Muscle of leg (tissue), 11 donors: ENCODE results near the gene SLC50A1. TPM values are rescaled to one million over a fixed set of nuclear protein-coding genes. Genes with fewer than 3 reads are reported as not detected.

ENCODE experiments used
- DNase-seq: peaks from one replicate; pipeline ENCODE4 v3.0.0; 2013
- H3K27ac ChIP-seq: one replicate; pipeline ENCODE4 v1.5.1; 2013; ENCODE audit warnings: mild to moderate bottlenecking, low read length, control low read depth
- H3K27me3 ChIP-seq: one replicate; pipeline ENCODE4 v1.6.1; 2013; ENCODE audit warnings: low read length; ENCODE audit not compliant: control insufficient read depth, insufficient read depth
- H3K36me3 ChIP-seq: one replicate; pipeline ENCODE4 v1.6.1; 2013; ENCODE audit warnings: low read length; ENCODE audit not compliant: control insufficient read depth, insufficient read depth
- H3K4me1 ChIP-seq: one replicate; pipeline ENCODE4 v1.6.1; 2013; ENCODE audit warnings: low read length; ENCODE audit not compliant: control insufficient read depth, insufficient read depth
- H3K4me3 ChIP-seq: one replicate; pipeline ENCODE4 v1.5.1; 2013; ENCODE audit warnings: low read length, control low read depth
- H3K9me3 ChIP-seq: replicated peaks from 2 replicates; pipeline ENCODE4 v1.6.1; 2013; ENCODE audit warnings: low read depth, low read length; ENCODE audit not compliant: control insufficient read depth
- WGBS: methylation state at CpG from one replicate; pipeline ENCODE4 v1.1.5; 2013; ENCODE audit warnings: missing lambda C conversion rate; ENCODE audit not compliant: insufficient coverage; 5-methylcytosine and 5-hydroxymethylcytosine counted together
- polyA plus RNA-seq, 8 donors: library from polyadenylated mRNA; unstranded; fragments of 120-200 nt; gene quantifications; one replicate each; pipeline versions ENCODE4 v1.2.1 to v1.2.3, GENCODE V29; 2013; ENCODE audit warnings: inconsistent platforms in 1 of 8, low replicate concordance in 1 of 8; ENCODE audit not compliant: insufficient read length in 8 of 8, insufficient read depth in 1 of 8
- total RNA-seq: library from RNA; stranded (reverse); fragments of 120-200 nt; gene quantifications from one replicate; pipeline ENCODE4 v1.2.4, GENCODE V29; 2013

Gene SLC50A1
- total and polyA plus RNA-seq, 9 donors: 18.6 to 26.2 (median 21.2) TPM

GRCh38 chr1:155184835-155185782 lies 49.5 kb downstream of the SLC50A1 start:
- peak; percentile 68 for DNase-seq
- Histone ChIP-seq H3K27ac (peak overlapping the region; percentile 93), H3K4me1 (peaks cover 28% of the 10 kb centered on the region), H3K9me3 (no peaks in the 10 kb centered on the region), H3K36me3 (no peaks in the 10 kb centered on the region), H3K27me3 (no peaks in the 10 kb centered on the region), H3K4me3 (no peak overlapping the region)
- WGBS: 61% methylated on average over 20 of the region's 21 CpGs

GRCh38 chr1:155185783-155186066 lies 50.1 kb downstream of the SLC50A1 start:
- H3K9me3 ChIP-seq: no peaks in the 10 kb centered on the region

DNA sequence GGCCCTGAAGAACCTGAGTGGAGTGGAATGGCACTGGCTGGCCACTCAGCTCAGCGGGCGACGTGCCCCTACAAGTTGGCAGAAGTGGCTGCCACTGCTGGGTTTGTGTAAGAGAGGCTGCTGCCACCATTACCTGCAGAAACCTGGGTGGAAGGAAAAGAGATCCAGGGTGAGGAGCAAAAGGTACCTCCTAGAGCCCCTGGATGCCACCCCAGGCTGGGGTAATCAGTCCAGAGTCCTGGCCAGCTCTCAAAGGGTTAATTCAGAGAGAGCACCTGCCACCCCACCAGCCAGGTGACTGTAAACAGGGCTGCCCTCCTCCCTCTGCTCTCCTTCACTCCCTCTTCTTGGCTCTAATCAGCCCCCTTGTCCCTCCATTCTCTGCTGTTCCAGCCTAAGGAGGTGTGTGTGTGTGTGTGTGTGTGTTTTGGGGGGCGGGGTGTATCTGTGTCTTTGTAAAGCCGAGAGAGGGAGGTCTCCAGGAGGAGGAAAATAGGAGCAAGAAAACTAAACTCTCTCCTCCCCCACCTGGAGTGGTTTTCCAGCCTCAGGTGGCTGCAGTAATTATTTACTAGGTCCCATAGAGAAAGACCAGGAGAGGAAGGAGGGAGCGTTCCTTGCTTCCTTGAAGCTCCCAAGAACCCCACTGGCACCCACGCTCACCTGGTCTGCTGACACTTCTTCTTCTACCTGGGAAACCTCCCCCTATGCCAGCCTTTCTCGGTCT lies 50.6 kb downstream of the SLC50A1 start:
- peak overlapping the region; percentile 93 for H3K27ac ChIP-seq
- no peak overlapping the region for H3K4me3 ChIP-seq
- H3K4me1 ChIP-seq: peaks cover 28% of the 10 kb centered on the region
- no peaks in the 10 kb centered on the region for H3K27me3 ChIP-seq
- no peaks in the 10 kb centered on the region for H3K36me3 ChIP-seq
- no peak for DNase-seq
- H3K9me3 ChIP-seq: no peaks in the 10 kb centered on the region
- 86% methylated on average over 4 of the region's 8 CpGs for WGBS

More at GRCh38 chr1:155185783-155186066, 50.1 kb downstream of the SLC50A1 start:
- H3K4me1 ChIP-seq: peaks cover 28% of the 10 kb centered on the region
- no peaks in the 10 kb centered on the region for H3K27me3 ChIP-seq
- no peak for DNase-seq
- peak overlapping the region; percentile 93 for H3K27ac ChIP-seq
- no peak overlapping the region for H3K4me3 ChIP-seq
- no peaks in the 10 kb centered on the region for H3K36me3 ChIP-seq
- 47% methylated on average over 6 of the region's 6 CpGs for WGBS

GRCh38 chr1:155186794-155187455 lies 51.3 kb downstream of the SLC50A1 start:
- H3K4me1 ChIP-seq: peaks cover 28% of the 10 kb centered on the region
- no peak overlapping the region for H3K4me3 ChIP-seq
- WGBS: 71% methylated on average over 14 of the region's 14 CpGs
- no peaks in the 10 kb centered on the region for H3K27me3 ChIP-seq
- no peaks in the 10 kb centered on the region for H3K9me3 ChIP-seq
- H3K36me3 ChIP-seq: no peaks in the 10 kb centered on the region
- DNase-seq: no peak
- H3K27ac ChIP-seq: no peak overlapping the region

- no peak overlapping the region for H3K27ac ChIP-seq
- H3K4me3 ChIP-seq: no peak overlapping the region
- H3K27me3 ChIP-seq: no peaks in the 10 kb centered on the region
- H3K4me1 ChIP-seq: peaks cover 28% of the 10 kb centered on the region
- no peaks in the 10 kb centered on the region for H3K9me3 ChIP-seq
- DNase-seq: no peak
- 66% methylated on average over 16 of the region's 16 CpGs for WGBS
- H3K36me3 ChIP-seq: no peaks in the 10 kb centered on the region
These were observed 51.8 kb downstream of the SLC50A1 start for GRCh38 chr1:155187456-155187891.

DNA sequence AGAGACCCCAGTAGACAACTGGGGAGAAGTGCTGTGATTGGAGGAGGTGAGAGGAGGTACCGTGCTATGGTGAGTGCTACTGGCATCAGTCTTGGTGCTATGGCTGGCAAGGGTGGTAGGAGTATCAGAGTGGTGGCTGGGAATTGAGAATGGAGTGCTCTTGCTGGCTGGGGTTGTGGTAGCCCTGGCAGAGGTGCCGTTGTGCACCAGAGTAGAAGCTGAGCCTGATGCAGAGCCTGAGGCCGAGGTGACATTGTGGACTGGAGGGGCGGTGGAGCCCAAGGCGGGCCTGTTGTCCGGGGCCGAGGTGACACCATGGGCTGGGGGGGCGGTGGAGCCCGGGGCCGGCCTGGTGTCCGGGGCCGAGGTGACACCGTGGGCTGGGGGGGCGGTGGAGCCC lies 52.6 kb downstream of the SLC50A1 start:
- WGBS: 85% methylated on average over 12 of the region's 14 CpGs
- H3K4me1 ChIP-seq: peaks cover 32% of the 10 kb centered on the region
- no peak for DNase-seq

More for the DNA sequence above, 52.6 kb downstream of the SLC50A1 start:
- H3K36me3 ChIP-seq: no peaks in the 10 kb centered on the region
- H3K9me3 ChIP-seq: no peaks in the 10 kb centered on the region
- no peaks in the 10 kb centered on the region for H3K27me3 ChIP-seq
- no peak overlapping the region for H3K27ac ChIP-seq
- no peak overlapping the region for H3K4me3 ChIP-seq

Other genes starting within 250 kb of the SLC50A1 start
- gene PMVK, start 199.1 kb upstream of the SLC50A1 start, total RNA-seq: 10.3 TPM
- gene PMVK, start 199.1 kb upstream of the SLC50A1 start, polyA plus RNA-seq: 10 to 100 TPM; 31.0 to 38.7 (median 33.9) TPM
- gene PBXIP1, start 179.8 kb upstream of the SLC50A1 start, total RNA-seq: 160 TPM
- gene PBXIP1, start 179.8 kb upstream of the SLC50A1 start, polyA plus RNA-seq: 100 to 1,000 TPM; 109 to 161 (median 145) TPM
- gene PYGO2, start 174.1 kb upstream of the SLC50A1 start, total RNA-seq: 17.1 TPM
- gene PYGO2, start 174.1 kb upstream of the SLC50A1 start, polyA plus RNA-seq: 10 to 100 TPM; 27.1 to 32.1 (median 29.6) TPM
- gene SHC1, start 165.1 kb upstream of the SLC50A1 start, total RNA-seq: 69.9 TPM
- gene SHC1, start 165.1 kb upstream of the SLC50A1 start, polyA plus RNA-seq: 100 to 1,000 TPM in 2 of 8 donors, 10 to 100 TPM in 6; 59.3 to 118 (median 91.3) TPM
- 63.8 TPM for gene CKS1B, start 161.2 kb upstream of the SLC50A1 start, total RNA-seq
- 10 to 100 TPM; 57.1 to 84.9 (median 70.4) TPM for gene CKS1B, start 161.2 kb upstream of the SLC50A1 start, polyA plus RNA-seq
- gene FLAD1, start 152.5 kb upstream of the SLC50A1 start, total RNA-seq: 21.9 TPM
- 10 to 100 TPM; 16.7 to 21.6 (median 20.1) TPM for gene FLAD1, start 152.5 kb upstream of the SLC50A1 start, polyA plus RNA-seq
- gene LENEP, start 142.3 kb upstream of the SLC50A1 start, total RNA-seq: 0.40 TPM
- under 1 TPM in 3 of 8 donors, not detected in 5; 0.24 to 0.39 (median 0.30) TPM for gene LENEP, start 142.3 kb upstream of the SLC50A1 start, polyA plus RNA-seq
- 7.6 TPM for gene ZBTB7B, start 133.1 kb upstream of the SLC50A1 start, total RNA-seq
- gene ZBTB7B, start 133.1 kb upstream of the SLC50A1 start, polyA plus RNA-seq: 10 to 100 TPM in 2 of 8 donors, 1 to 10 TPM in 6; 6.6 to 11.3 (median 9.5) TPM
- 0.49 TPM for gene DCST2, start 102.1 kb upstream of the SLC50A1 start, total RNA-seq
- 1 to 10 TPM in 3 of 8 donors, under 1 TPM in 5; 0.58 to 1.6 (median 0.84) TPM for gene DCST2, start 102.1 kb upstream of the SLC50A1 start, polyA plus RNA-seq
- not detected for gene DCST1, start 102.0 kb upstream of the SLC50A1 start, total RNA-seq
- under 1 TPM; 0.10 to 0.30 (median 0.16) TPM for gene DCST1, start 102.0 kb upstream of the SLC50A1 start, polyA plus RNA-seq
- 41.8 TPM for gene ADAM15, start 84.5 kb upstream of the SLC50A1 start, total RNA-seq
- 10 to 100 TPM; 57.9 to 83.2 (median 70.8) TPM for gene ADAM15, start 84.5 kb upstream of the SLC50A1 start, polyA plus RNA-seq
- gene EFNA4, start 72.1 kb upstream of the SLC50A1 start, total RNA-seq: 7.5 TPM
- gene EFNA4, start 72.1 kb upstream of the SLC50A1 start, polyA plus RNA-seq: 1 to 10 TPM; 5.6 to 9.5 (median 6.8) TPM
- gene EFNA3, start 57.0 kb upstream of the SLC50A1 start, total RNA-seq: 2.1 TPM
- gene EFNA3, start 57.0 kb upstream of the SLC50A1 start, polyA plus RNA-seq: 1 to 10 TPM; 1.7 to 3.9 (median 2.3) TPM
- gene EFNA1, start 8.0 kb upstream of the SLC50A1 start, total RNA-seq: 15.3 TPM
- 10 to 100 TPM; 18.3 to 37.5 (median 24.9) TPM for gene EFNA1, start 8.0 kb upstream of the SLC50A1 start, polyA plus RNA-seq
- gene DPM3, start 4.7 kb downstream of the SLC50A1 start, total RNA-seq: 21.1 TPM
- 10 to 100 TPM; 20.1 to 27.9 (median 23.6) TPM for gene DPM3, start 4.7 kb downstream of the SLC50A1 start, polyA plus RNA-seq
- 70.4 TPM for gene KRTCAP2, start 37.5 kb downstream of the SLC50A1 start, total RNA-seq
- 10 to 100 TPM; 74.7 to 89.5 (median 87.6) TPM for gene KRTCAP2, start 37.5 kb downstream of the SLC50A1 start, polyA plus RNA-seq
- gene TRIM46, start 38.0 kb downstream of the SLC50A1 start, total RNA-seq: 0.22 TPM
- gene TRIM46, start 38.0 kb downstream of the SLC50A1 start, polyA plus RNA-seq: under 1 TPM; 0.29 to 0.81 (median 0.57) TPM
- gene THBS3, start 72.0 kb downstream of the SLC50A1 start, total RNA-seq: 85.5 TPM
- 10 to 100 TPM; 62.8 to 83.2 (median 70.4) TPM for gene THBS3, start 72.0 kb downstream of the SLC50A1 start, polyA plus RNA-seq
- 19.7 TPM for gene MTX1, start 72.8 kb downstream of the SLC50A1 start, total RNA-seq
- gene MTX1, start 72.8 kb downstream of the SLC50A1 start, polyA plus RNA-seq: 10 to 100 TPM; 19.6 to 24.5 (median 21.8) TPM
- gene ENTREP3, start 119.6 kb downstream of the SLC50A1 start, total RNA-seq: 4.2 TPM
- 10 to 100 TPM; 12.3 to 21.7 (median 16.8) TPM for gene ENTREP3, start 119.6 kb downstream of the SLC50A1 start, polyA plus RNA-seq
- gene SCAMP3, start 126.5 kb downstream of the SLC50A1 start, total RNA-seq: 24.6 TPM
- gene SCAMP3, start 126.5 kb downstream of the SLC50A1 start, polyA plus RNA-seq: 10 to 100 TPM; 36.3 to 51.4 (median 40.8) TPM
- 26.1 TPM for gene CLK2, start 137.7 kb downstream of the SLC50A1 start, total RNA-seq
- gene CLK2, start 137.7 kb downstream of the SLC50A1 start, polyA plus RNA-seq: 10 to 100 TPM; 39.3 to 50.9 (median 44.8) TPM
- 1.6 TPM for gene HCN3, start 141.6 kb downstream of the SLC50A1 start, total RNA-seq
- gene HCN3, start 141.6 kb downstream of the SLC50A1 start, polyA plus RNA-seq: 1 to 10 TPM; 3.4 to 6.7 (median 4.0) TPM
- gene PKLR, start 165.6 kb downstream of the SLC50A1 start, total RNA-seq: 0.04 TPM
- gene PKLR, start 165.6 kb downstream of the SLC50A1 start, polyA plus RNA-seq: 1 to 10 TPM in 1 of 8 donors, under 1 TPM in 6, not detected in 1; 0.08 to 2.1 (median 0.26) TPM
- gene FDPS, start 173.0 kb downstream of the SLC50A1 start, total RNA-seq: 120 TPM
- 100 to 1,000 TPM; 102 to 125 (median 116) TPM for gene FDPS, start 173.0 kb downstream of the SLC50A1 start, polyA plus RNA-seq
- gene RUSC1, start 185.0 kb downstream of the SLC50A1 start, total RNA-seq: 12.1 TPM
- gene RUSC1, start 185.0 kb downstream of the SLC50A1 start, polyA plus RNA-seq: 10 to 100 TPM; 23.0 to 33.4 (median 27.4) TPM